ENCODE results near the gene FAM221B.

DNA sequence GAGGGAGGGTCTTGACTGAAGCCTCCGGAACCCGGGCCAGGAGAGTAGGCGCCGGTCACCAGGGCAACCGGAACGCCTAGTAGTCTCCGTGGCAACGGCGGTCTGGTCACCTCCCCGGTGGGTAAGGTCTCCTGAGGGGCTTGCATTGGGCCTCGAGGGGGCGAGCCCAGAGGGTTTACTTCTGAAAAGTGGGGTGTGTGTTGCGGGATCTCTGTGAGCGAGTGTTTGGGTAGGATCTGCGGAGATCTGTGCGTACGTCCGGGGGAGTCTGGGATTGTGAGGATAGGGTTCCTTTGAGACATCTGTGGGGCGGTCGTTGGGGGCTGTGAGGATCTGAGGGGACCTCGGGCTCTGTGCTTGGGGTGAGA lies at the start of gene FAM221B:
- TF ChIP-seq, protein P1, sequence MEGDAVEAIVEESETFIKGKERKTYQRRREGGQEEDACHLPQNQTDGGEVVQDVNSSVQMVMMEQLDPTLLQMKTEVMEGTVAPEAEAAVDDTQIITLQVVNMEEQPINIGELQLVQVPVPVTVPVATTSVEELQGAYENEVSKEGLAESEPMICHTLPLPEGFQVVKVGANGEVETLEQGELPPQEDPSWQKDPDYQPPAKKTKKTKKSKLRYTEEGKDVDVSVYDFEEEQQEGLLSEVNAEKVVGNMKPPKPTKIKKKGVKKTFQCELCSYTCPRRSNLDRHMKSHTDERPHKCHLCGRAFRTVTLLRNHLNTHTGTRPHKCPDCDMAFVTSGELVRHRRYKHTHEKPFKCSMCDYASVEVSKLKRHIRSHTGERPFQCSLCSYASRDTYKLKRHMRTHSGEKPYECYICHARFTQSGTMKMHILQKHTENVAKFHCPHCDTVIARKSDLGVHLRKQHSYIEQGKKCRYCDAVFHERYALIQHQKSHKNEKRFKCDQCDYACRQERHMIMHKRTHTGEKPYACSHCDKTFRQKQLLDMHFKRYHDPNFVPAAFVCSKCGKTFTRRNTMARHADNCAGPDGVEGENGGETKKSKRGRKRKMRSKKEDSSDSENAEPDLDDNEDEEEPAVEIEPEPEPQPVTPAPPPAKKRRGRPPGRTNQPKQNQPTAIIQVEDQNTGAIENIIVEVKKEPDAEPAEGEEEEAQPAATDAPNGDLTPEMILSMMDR (IDR thresholded peaks at IDR 0.05; ENCODE audit: low read length), result no peak
- TF ChIP-seq EZH2 (optimal IDR thresholded peaks at IDR 0.05; ENCODE audit: low read depth, low read length), result no peak
- TF ChIP-seq EZH2phosphoT487 (IDR thresholded peaks at IDR 0.05; ENCODE audit: low read length), result no peak

Measured in MM.1S (cell line).